ENCODE measurements around the gene FAM120AOS.

The FAM120AOS gene

DNA sequence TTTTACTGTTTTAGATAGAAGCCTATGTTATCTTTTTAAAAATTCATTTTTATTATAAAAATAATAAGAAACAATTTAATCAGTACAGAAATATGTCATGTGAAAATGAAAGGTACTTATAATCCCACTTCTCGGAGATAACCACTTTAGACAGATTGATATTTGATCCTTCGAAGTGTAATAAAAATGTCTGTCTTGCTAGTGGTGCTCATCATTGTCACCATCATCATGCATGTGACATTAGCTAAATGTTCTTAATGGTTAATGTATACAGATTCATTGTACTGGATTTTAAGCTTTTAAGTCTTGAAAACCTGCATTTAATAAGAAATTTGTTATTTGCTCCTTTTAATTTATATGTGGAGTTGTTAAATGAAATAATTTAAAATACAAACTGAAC lies 30.1 kb upstream of the FAM120AOS start:
- Histone ChIP-seq H3F3A (ENCODE audit: control insufficient read depth, insufficient read depth) (no peaks in the 10 kb centered on the region), H3K9me2 (replicated peaks; ENCODE audit: control insufficient read depth, low read length) (no peaks in the 10 kb centered on the region), H3K79me2 (ENCODE audit: control insufficient read depth, low read length) (peaks cover 89% of the 10 kb centered on the region), H3K27ac (ENCODE audit: low read depth, low read length) (no peak overlapping the region), H3K36me3 (ENCODE audit: control insufficient read depth, low read length) (peaks cover 78% of the 10 kb centered on the region), H3K4me2 (ENCODE audit: low read length) (no peak overlapping the region), H4K20me1 (ENCODE audit: control insufficient read depth, insufficient read depth, low read depth, low read length) (0 out of 2 replicates have a peak, but pooled peaks cover 3% of the 10 kb centered on the region), H3K4me1 (ENCODE audit: control insufficient read depth, low read length) (no peaks in the 10 kb centered on the region), H3K9me3 (ENCODE audit: control insufficient read depth, insufficient read depth, low read length) (no peaks in the 10 kb centered on the region), H3K27me3 (ENCODE audit: control insufficient read depth, low read length) (no peaks in the 10 kb centered on the region), H3K4me3 (ENCODE audit: low read length) (no peak overlapping the region)
- no peak for TF ChIP-seq CTCF (IDR thresholded peaks at IDR 0.05; ENCODE audit: low read depth, low read length, poor library complexity, severe bottlenecking)
- TF ChIP-seq EZH2phosphoT487 (IDR thresholded peaks at IDR 0.05; ENCODE audit: borderline replicate concordance, low read length) = no peak

GRCh38 chr9:93480728-93481324 lies 27.4 kb upstream of the FAM120AOS start:
- H3K9me3 ChIP-seq (ENCODE audit: control insufficient read depth, insufficient read depth, low read length) = no peaks in the 10 kb centered on the region
- no peak overlapping the region for H3K27ac ChIP-seq (ENCODE audit: low read depth, low read length)
- H3F3A ChIP-seq (ENCODE audit: control insufficient read depth, insufficient read depth) = no peaks in the 10 kb centered on the region
- no peaks in the 10 kb centered on the region for H3K4me1 ChIP-seq (ENCODE audit: control insufficient read depth, low read length)
- H3K36me3 ChIP-seq (ENCODE audit: control insufficient read depth, low read length) = peaks cover 80% of the 10 kb centered on the region
- H3K79me2 ChIP-seq (ENCODE audit: control insufficient read depth, low read length) = peaks cover 88% of the 10 kb centered on the region
- TF ChIP-seq EZH2phosphoT487 (IDR thresholded peaks at IDR 0.05; ENCODE audit: borderline replicate concordance, low read length) (no peak), CTCF (IDR thresholded peaks at IDR 0.05; ENCODE audit: low read depth, low read length, poor library complexity, severe bottlenecking) (peak; percentile 9)
- H3K27me3 ChIP-seq (ENCODE audit: control insufficient read depth, low read length) = no peaks in the 10 kb centered on the region
- no peaks in the 10 kb centered on the region for H3K9me2 ChIP-seq (replicated peaks; ENCODE audit: control insufficient read depth, low read length)
- H4K20me1 ChIP-seq (ENCODE audit: control insufficient read depth, insufficient read depth, low read depth, low read length) = no peaks in the 10 kb centered on the region
- no peak overlapping the region for H3K4me2 ChIP-seq (ENCODE audit: low read length)
- H3K4me3 ChIP-seq (ENCODE audit: low read length) = no peak overlapping the region

- Histone ChIP-seq H3K9me3 (ENCODE audit: control insufficient read depth, insufficient read depth, low read length) (no peaks in the 10 kb centered on the region), H3K36me3 (ENCODE audit: control insufficient read depth, low read length) (peaks cover 81% of the 10 kb centered on the region), H3K79me2 (ENCODE audit: control insufficient read depth, low read length) (peaks cover 88% of the 10 kb centered on the region), H3K4me1 (ENCODE audit: control insufficient read depth, low read length) (no peaks in the 10 kb centered on the region), H3K27me3 (ENCODE audit: control insufficient read depth, low read length) (no peaks in the 10 kb centered on the region), H3K4me3 (ENCODE audit: low read length) (no peak overlapping the region), H4K20me1 (ENCODE audit: control insufficient read depth, insufficient read depth, low read depth, low read length) (no peaks in the 10 kb centered on the region), H3K9me2 (replicated peaks; ENCODE audit: control insufficient read depth, low read length) (no peaks in the 10 kb centered on the region), H3K4me2 (ENCODE audit: low read length) (no peak overlapping the region), H3F3A (ENCODE audit: control insufficient read depth, insufficient read depth) (no peaks in the 10 kb centered on the region), H3K27ac (ENCODE audit: low read depth, low read length) (no peak overlapping the region)
- TF ChIP-seq CTCF (IDR thresholded peaks at IDR 0.05; ENCODE audit: low read depth, low read length, poor library complexity, severe bottlenecking) = no peak
- no peak for TF ChIP-seq EZH2phosphoT487 (IDR thresholded peaks at IDR 0.05; ENCODE audit: borderline replicate concordance, low read length)
Measured at GRCh38 chr9:93480262-93480661, 26.9 kb upstream of the FAM120AOS start.
